Gastroesophageal sphincter (tissue), 4 donors: Measurements from ENCODE around the gene C19orf25. TPM values are rescaled to one million over a fixed set of nuclear protein-coding genes. Genes with fewer than 3 reads are reported as not detected.

Experiments used
- ATAC-seq: fragments of 150-250 bp; one replicate; pipeline ENCODE4 v1.9.1; 2016; ENCODE audit warnings: mild to moderate bottlenecking, moderate library complexity
- H3K27ac ChIP-seq, 4 donors: fragments of 200-600 bp; sonication (generic) in 3 of 4; 1 replicate in 3 of 4; 2 replicates in 1 of 4; pipeline ENCODE4 v1.5.1; 2016 to 2019
- H3K27me3 ChIP-seq: fragments of 200-600 bp; sonication (generic); one replicate; pipeline ENCODE4 v1.5.1; 2019
- H3K36me3 ChIP-seq, 2 donors: fragments of 200-600 bp; sonication (generic); one replicate each; pipeline ENCODE4 v1.5.1; 2019; ENCODE audit warnings: control low read depth in 1 of 2
- H3K4me1 ChIP-seq, 3 donors: fragments of 200-600 bp; sonication (generic); 1 replicate in 2 of 3; 2 replicates in 1 of 3; pipeline ENCODE4 v1.5.1; 2016 to 2019; ENCODE audit warnings: control low read depth in 2 of 3
- H3K4me3 ChIP-seq, 2 donors: fragments of 200-600 bp; sonication (generic); one replicate each; pipeline ENCODE4 v1.5.1; 2019; ENCODE audit warnings: mild to moderate bottlenecking in 1 of 2, moderate library complexity in 1 of 2
- H3K9me3 ChIP-seq, 3 donors: fragments of 200-600 bp; sonication (generic); one replicate each; pipeline ENCODE4 v1.5.1; 2017 to 2019; ENCODE audit warnings: control low read depth in 2 of 3
- EP300 ChIP-seq: sonication (generic); formaldehyde crosslinking; IDR thresholded peaks from one replicate; pipeline ENCODE4 v1.6.1; 2017; ENCODE audit warnings: antibody characterized with exemption, mild to moderate bottlenecking
- POLR2A ChIP-seq, 2 donors: fragments of 450-650 bp; IDR thresholded peaks; one replicate each; pipeline ENCODE4 v1.6.1; 2017; ENCODE audit warnings: antibody characterized with exemption in 2 of 2, mild to moderate bottlenecking in 2 of 2, moderate library complexity in 1 of 2
- POLR2AphosphoS5 ChIP-seq: sonication (generic); formaldehyde crosslinking; IDR thresholded peaks from one replicate; pipeline ENCODE4 v1.6.1; 2017; ENCODE audit warnings: antibody characterized with exemption
- WGBS, 2 donors: methylation state at CpG; one replicate each; pipeline ENCODE4 v1.1.5; 2018; ENCODE audit warnings: low coverage in 1 of 2; 5-methylcytosine and 5-hydroxymethylcytosine counted together
- total RNA-seq, 4 donors: library from RNA; depleted of rRNA; stranded (reverse); fragments of >200 nt; gene quantifications; one replicate each; pipeline ENCODE4 v1.1.0, GENCODE V29; 2016
- TF ChIP-seq, protein P1 (sequence below), 4 experiments: fragments of 200-600 bp in 2 of 4; fragments of 450-650 bp in 2 of 4; sonication (generic) in 1 of 4; IDR thresholded peaks; one replicate each; pipeline ENCODE4 v1.5.1; 2017 to 2019; ENCODE audit warnings: antibody characterized with exemption in 4 of 4, mild to moderate bottlenecking in 2 of 4, moderate library complexity in 2 of 4

C19orf25 gene
- total RNA-seq, 4 donors from 2014 or later, result 20.6 to 40.0 (median 28.2) TPM

DNA sequence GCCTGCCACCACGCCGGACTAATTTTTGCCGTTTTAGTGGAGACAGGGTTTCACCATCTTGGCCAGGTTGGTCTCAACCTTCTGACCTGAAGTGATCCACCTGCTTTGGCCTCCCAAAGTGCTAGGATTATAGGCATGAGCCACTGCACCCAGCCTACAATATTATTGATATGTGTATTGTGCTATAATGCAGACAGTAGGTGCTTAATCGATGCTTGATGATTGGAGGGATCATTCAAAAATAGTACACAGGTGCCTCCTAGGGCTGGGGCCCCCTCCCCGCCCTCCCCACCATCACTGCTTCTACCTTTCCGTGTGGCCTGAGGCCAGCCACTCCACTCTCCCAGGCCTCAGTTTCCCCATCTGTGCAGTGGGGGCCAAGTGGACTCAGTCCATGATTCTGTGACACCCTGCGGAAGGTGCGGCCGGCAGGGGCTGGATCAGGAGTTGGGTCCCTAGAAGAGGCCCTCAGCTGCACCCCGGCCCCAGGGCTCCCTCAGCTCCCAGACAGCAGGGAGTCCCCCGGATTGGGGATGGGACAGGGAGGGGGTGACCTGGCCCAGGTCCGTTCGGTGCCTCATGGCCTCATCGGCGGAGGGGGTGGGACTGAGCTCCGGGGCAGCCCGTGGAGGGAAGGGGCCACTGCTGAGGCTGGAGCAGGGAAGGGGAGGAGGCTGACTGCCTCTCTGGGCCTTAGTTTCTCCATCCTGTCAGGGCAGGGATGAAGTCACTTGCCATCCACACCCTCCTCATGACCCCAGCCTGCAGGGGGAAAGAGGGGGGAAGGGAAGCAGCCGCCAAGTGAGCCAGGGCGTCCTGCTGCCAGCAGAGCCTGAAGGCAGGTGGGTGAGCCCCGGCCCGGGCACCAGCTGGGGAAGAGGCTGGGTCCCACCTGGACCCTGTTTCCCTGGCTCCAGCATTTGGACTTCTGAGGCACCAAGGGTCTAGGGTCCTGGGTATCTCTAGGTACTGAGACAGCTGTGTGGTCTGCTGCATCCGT lies 32.6 kb upstream of the C19orf25 start:
- Histone ChIP-seq H3K27me3 (peaks cover 77% of the 10 kb centered on the region), H3K4me1 (peaks cover 0 to 57% (median 4%) of the 10 kb centered on the region in 3 donors), H3K36me3 (no peaks in the 10 kb centered on the region), H3K27ac (peak overlapping the region in 2 of 4 donors; percentile 27 to 82), H3K9me3 (no peaks in the 10 kb centered on the region), H3K4me3 (peak overlapping the region in 1 of 2 donors; percentile 62)
- 31 to 69% methylated on average over 4 to 7 of the region's 22 CpGs for WGBS, 2 donors
- TF ChIP-seq, protein P1, sequence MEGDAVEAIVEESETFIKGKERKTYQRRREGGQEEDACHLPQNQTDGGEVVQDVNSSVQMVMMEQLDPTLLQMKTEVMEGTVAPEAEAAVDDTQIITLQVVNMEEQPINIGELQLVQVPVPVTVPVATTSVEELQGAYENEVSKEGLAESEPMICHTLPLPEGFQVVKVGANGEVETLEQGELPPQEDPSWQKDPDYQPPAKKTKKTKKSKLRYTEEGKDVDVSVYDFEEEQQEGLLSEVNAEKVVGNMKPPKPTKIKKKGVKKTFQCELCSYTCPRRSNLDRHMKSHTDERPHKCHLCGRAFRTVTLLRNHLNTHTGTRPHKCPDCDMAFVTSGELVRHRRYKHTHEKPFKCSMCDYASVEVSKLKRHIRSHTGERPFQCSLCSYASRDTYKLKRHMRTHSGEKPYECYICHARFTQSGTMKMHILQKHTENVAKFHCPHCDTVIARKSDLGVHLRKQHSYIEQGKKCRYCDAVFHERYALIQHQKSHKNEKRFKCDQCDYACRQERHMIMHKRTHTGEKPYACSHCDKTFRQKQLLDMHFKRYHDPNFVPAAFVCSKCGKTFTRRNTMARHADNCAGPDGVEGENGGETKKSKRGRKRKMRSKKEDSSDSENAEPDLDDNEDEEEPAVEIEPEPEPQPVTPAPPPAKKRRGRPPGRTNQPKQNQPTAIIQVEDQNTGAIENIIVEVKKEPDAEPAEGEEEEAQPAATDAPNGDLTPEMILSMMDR (IDR thresholded peaks at IDR 0.05), result no peak
- no peak for TF ChIP-seq POLR2A (IDR thresholded peaks at IDR 0.05)
- no peak for TF ChIP-seq EP300
- no peak for TF ChIP-seq POLR2AphosphoS5
- ATAC-seq, result no peak

DNA sequence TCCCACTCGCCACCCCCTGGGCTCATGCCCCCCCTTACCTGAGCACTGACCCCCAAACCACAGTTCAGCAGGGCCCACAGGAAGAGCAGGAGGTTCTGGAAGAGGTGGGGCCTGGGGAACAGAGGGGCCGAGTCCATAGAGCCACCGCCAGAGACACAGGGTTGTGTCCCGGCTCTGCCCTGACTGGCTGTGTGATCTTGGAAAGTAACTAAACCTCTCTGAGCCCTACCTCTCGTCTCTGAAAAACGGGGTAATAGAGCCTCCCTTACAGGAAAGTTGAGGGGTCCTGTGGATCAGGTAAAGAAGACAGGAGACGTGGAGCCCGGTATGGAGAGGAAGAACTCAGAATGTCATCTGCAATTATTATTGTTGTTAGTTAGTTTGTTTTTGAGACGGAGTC lies 31.8 kb upstream of the C19orf25 start:
- peaks cover 0 to 3% of the 10 kb centered on the region in 2 donors for H3K36me3 ChIP-seq
- peaks cover 0 to 57% (median 4%) of the 10 kb centered on the region in 3 donors for H3K4me1 ChIP-seq
- TF ChIP-seq POLR2AphosphoS5 (no peak), EP300 (no peak), POLR2A (IDR thresholded peaks at IDR 0.05) (no peak)
- TF ChIP-seq, protein P1 (IDR thresholded peaks at IDR 0.05), result no peak
- peaks cover 77% of the 10 kb centered on the region for H3K27me3 ChIP-seq
- H3K27ac ChIP-seq, result peak overlapping the region in 3 of 4 donors; percentile 2 to 55 (median 32)
- no peak for ATAC-seq
- WGBS, 2 donors, result 43 to 62% methylated on average over 5 to 7 of the region's 9 CpGs
- H3K4me3 ChIP-seq, result no peak overlapping the region
- no peaks in the 10 kb centered on the region for H3K9me3 ChIP-seq

- no peak for ATAC-seq
- Histone ChIP-seq H3K27ac (peak overlapping the region in 3 of 4 donors; percentile 2 to 55 (median 32)), H3K9me3 (no peaks in the 10 kb centered on the region), H3K4me3 (no peak overlapping the region), H3K4me1 (peaks cover 0 to 57% (median 4%) of the 10 kb centered on the region in 3 donors), H3K27me3 (peaks cover 77% of the 10 kb centered on the region), H3K36me3 (peaks cover 0 to 6% of the 10 kb centered on the region in 2 donors)
- TF ChIP-seq POLR2A (IDR thresholded peaks at IDR 0.05) (no peak), POLR2AphosphoS5 (no peak), EP300 (no peak)
- TF ChIP-seq, protein P1 (IDR thresholded peaks at IDR 0.05), result no peak
- no CpG with 5 or more reads among the region's 25 CpGs for WGBS, 2 donors
Observed at GRCh38 chr19:1510442-1510806, 31.4 kb upstream of the C19orf25 start.

DNA sequence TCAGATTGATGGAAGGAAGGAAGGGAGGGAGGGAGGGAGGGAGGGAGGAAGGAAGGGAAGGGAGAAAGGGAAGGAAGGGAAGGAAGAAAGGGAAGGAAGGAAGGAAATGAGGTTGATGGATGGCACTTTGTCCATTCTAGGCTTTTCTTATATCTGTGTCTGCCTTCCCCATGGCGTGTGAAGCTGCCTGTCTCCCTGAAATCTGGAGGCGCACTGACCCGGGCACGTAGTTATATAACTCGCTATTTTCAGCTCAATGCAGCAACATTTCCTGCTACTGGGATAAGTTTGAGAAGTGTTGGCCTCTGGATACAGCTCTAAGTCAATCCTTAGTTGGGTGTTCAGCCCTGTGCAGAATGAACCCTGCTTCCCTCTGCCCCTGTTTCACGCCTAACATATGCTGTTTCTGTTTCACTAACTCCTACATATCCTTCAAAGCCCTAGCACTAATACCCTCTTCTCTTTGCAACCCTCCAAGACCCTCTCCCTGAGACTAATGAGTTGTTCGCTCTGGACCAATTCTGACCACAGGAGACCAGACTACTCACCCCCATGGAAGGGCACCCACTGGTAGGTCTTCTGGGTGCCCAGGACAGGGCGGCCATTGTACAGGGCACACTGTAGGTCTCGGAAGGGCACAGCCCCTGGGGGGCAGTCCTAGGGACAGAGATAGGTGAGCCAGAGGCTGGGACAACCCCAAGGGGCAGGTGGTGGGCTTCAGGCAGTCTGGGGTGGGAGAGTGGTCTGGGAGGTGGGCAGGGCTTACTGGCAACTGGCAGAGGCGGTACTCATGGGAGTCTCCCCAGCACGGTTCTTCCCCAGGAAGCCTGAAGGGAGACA lies 30.8 kb upstream of the C19orf25 start:
- Histone ChIP-seq H3K4me1 (peaks cover 0 to 57% (median 4%) of the 10 kb centered on the region in 3 donors), H3K27ac (peak overlapping the region in 3 of 4 donors; percentile 24 to 55 (median 52)), H3K27me3 (peaks cover 77% of the 10 kb centered on the region), H3K4me3 (no peak overlapping the region), H3K36me3 (peaks cover 0 to 6% of the 10 kb centered on the region in 2 donors), H3K9me3 (no peaks in the 10 kb centered on the region)
- WGBS, 2 donors, result 32 to 41% methylated on average over 6 of the region's 11 CpGs
- TF ChIP-seq POLR2AphosphoS5 (no peak), EP300 (no peak), POLR2A (IDR thresholded peaks at IDR 0.05) (no peak)
- TF ChIP-seq, protein P1 (IDR thresholded peaks at IDR 0.05), result no peak
- ATAC-seq, result no peak
